ENCODE measurements around the gene TMCO2.
A peak's percentile ranks its signal among the peaks of the same experiment; 100 is the strongest.
"Not testable (repeated sequence)": the region's sequence is repeated elsewhere in the genome, so short reads cannot be mapped to it uniquely, and the experiment has no call there.

Gene TMCO2

GRCh38 chr1:40247655-40248054 lies at the start of gene TMCO2:
Gene TMCO2, plus strand, starts transcription at chr1:40247937. Its CDS starts 57 bp downstream, at chr1:40247994.
- no peak for DNase-seq

DNA sequence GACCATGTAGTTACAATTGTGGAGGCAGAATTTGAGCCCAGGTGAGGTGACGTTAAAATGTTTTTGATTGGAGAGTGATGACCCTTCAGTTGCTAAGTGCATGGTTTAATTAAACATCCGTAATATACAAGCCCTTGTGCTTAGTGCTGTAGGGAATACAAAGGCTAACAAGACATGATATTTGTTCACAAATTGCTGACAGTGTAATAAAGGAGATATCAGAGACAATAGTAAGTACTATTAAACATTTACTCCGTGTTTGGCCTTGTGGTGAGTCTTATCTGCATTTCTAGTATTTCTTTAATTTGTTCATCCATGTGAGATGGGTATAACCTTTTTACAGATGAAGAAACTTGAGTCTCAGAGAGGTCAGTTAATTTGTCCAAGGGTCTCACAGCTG lies 48.6 kb upstream of the TMCO2 start:
- no peak for DNase-seq

DNA sequence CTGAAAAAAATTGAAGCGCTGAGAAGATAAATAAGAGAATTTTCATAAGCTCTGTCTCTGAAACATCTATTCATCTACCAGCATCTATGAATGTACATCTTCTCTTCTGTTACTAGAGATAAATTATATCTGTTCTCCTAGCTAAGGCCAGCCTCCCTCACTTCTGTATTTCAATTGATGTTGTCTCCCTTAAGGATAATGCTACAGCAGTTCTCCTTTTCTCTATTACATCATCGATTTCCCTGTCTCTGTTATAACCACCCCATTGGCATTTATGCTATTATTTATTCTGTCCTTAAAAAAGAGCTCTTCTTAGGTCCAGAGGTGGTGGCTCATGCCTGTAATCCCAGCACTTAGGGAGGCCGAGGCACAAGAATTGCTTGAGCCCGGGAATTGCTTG lies 42.9 kb upstream of the TMCO2 start:
- peak; percentile 21 to 45 for DNase-seq

DNA sequence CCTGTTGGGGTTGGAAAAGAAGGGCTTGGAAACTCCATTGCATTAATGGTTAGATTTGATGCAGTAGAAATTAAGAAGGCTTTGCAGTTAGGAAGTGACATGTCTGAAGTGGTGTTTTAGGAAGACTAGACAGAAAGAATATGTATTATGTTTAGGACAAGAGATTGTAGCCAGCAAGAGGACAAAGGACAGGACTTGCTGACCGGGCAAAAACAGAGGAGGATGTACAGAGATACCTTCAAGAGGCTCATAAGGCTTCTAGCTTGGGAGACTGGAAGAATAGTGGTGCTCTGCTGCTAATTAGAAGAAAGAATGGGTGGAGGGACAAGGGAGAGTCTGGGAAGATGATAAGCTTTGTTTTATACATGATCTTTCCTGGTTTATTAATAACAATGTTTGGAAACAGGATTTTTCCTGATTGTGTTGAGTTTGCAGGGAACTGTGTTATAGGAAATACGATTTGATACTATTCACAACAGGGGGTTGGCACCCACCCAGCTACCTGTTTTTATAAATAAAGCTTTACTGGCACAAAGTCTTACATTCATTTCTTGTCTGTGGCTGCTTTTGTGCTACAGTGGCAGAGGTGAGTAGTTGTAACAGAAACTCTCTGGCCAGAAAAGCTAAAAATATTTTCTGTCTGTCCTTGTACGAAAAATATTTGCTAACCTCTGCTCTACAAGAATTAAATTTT lies 37.1 kb upstream of the TMCO2 start:
- no peak for DNase-seq

DNA sequence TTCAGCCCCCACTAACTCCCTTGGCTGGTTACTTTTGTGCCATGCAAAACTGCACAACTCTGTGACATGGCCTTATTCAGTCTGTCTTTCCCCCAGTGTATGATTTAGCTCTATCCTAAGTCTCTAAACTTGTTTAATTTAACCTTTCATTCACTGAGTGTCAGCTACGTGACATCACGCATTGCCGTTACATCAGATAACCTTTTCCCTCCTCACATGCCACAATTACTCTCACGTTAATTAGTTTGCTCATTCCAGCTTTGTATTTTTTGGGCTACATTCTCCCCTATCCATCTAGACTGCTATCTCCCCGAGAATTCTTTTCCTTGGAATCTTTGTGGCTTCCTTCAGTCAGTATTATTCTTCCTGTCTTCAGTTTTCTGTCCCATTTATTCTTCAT lies 29.4 kb upstream of the TMCO2 start:
- no peak for DNase-seq

GRCh38 chr1:40221471-40221905 lies 26.2 kb upstream of the TMCO2 start:
- not testable (repeated sequence) for DNase-seq

DNA sequence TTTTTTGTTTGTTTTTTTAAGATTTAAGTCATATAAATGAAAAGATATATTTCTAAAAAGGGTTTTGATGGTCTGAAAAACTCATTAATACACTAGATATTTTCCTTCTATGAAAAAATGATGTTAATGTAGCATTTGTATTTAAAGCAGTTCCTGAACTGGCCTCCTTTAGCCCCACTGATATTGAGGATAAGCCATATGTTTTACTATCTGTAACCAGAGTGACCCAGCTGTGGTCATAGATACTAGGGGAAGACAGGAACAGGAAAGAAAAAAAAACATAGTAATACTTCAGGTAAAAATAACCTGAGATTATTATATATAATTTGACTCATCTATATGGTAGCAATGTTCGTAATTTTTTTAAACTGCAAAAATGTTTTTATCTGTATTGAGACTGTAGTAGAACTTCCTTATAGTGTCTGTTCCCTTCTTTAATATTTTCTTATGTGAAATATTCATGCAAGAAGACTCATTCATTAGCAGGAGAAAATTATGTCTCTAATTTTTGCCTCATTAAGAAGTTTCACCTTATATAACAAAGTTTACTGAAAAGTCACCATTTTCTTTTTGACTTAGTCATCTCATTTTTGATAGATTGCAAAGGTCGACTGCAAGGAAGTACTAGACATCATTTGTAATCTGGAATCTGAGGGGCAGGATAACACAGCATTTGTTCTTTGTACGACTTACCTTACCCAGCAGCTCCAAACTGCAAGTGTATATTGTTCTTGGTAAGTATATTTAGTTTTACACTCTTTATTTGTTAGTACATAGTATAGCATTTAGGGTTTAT lies 25.6 kb upstream of the TMCO2 start:
- DNase-seq, result no peak

DNA sequence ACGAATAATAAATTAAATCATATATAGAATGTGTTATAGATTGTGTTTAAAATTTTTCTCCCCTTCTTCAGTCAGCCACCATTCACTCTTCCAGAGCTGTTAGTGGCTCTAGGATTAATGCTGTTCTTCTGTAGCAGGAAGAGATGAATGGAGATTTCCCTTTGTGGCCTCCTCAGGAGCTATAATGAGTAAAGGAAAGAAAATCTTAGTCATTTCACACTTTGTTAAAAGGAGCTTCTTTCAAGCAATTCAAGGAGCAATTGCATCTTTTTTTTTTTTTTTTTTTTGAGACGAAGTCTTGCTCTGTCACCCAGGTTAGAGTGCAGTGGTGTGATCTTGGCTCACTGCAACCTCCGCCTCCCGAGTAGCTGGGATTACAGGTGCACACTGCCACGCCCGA lies 23.7 kb upstream of the TMCO2 start:
- DNase-seq, result no peak

- no peak for DNase-seq
Observed at GRCh38 chr1:40226192-40226591, 21.5 kb upstream of the TMCO2 start.

DNA sequence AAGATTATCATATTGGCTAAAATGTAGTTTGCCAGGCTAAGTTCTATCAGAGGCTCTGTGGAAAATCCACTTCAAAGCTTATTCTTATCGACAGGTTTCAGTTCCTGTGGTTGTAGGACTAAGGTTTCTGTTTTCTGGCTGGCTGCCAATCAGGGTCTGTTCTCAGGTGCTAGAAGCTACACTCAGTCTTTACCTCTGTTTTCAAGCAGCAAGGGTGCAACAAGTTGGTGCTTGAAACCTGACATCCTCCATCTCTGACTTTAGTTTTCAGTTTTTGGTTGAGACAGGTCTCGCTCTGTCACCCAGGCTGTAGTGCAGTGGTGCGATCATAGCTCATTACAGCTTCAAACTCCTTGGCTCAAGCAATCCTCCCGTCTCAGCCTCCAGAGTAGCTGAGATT lies 15.3 kb upstream of the TMCO2 start:
- no peak for DNase-seq

- DNase-seq, result no peak
Observed at GRCh38 chr1:40239626-40240025, 8.1 kb upstream of the TMCO2 start.

DNA sequence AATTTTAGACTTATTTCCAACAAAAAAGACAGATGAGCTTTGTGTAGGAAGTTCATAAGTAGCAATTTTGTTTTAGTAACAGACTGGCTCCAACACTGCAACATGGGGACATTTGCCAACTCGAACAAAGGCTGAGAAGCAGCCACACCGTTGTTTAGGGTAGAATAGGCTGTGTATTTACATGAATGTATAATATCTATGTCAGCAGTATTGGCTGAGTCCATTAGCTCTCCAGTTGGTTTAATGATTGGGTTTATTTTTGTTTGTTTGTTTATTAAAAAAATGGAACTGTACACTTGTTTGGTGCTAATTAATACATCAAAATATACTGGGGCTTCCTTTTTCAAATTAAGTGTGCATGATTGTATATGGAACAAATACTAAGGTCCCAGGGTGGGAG lies 7.3 kb upstream of the TMCO2 start:
- DNase-seq, result no peak

GRCh38 chr1:40241362-40241761 lies 6.4 kb upstream of the TMCO2 start:
- DNase-seq, result peak; percentile 33 to 34

DNA sequence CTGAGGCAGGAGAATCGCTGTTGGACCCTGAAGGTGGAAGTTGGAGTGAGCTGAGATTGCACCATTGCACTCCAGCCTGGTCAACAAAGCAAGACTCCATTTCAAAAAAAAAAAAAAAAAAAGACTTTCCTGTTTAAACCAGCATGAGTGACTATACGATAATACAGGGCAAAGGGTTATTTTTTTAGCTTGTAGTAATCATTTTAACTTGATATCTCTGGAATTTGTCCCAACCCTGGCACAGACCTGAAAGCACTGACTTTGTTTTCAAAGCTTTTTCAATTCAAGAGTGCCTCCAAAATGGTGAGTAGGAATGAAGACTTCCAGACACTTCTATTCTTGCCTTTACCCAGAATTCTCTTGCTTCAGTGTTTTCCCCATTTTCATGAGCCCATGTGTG lies 4.4 kb upstream of the TMCO2 start:
- no peak for DNase-seq

GRCh38 chr1:40244138-40244744 lies 3.5 kb upstream of the TMCO2 start:
- DNase-seq, result no peak

- DNase-seq, result no peak
Observed at GRCh38 chr1:40245686-40246085, 2.1 kb upstream of the TMCO2 start.

DNA sequence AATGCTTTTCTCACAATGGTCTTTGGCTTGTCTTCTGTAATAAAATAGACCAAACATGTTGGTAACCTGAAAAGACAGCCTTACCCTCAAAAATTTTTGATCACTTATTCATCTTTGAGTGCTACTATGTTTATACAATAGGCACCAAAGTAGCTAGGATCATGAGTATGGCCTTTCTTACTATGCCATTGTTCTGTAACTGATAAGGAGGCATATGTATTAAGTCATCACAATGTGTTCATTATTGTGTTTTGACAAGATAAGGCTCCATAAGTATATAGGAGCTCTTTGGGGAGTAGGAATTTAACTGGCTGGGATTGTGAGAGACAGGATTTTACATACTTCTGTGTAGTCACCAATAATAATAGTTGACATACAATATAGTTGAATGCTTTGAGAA lies 675 bp downstream of the TMCO2 start:
- DNase-seq, result no peak

GRCh38 chr1:40251456-40251855 lies 3.7 kb downstream of the TMCO2 start:
- no peak for DNase-seq

DNA sequence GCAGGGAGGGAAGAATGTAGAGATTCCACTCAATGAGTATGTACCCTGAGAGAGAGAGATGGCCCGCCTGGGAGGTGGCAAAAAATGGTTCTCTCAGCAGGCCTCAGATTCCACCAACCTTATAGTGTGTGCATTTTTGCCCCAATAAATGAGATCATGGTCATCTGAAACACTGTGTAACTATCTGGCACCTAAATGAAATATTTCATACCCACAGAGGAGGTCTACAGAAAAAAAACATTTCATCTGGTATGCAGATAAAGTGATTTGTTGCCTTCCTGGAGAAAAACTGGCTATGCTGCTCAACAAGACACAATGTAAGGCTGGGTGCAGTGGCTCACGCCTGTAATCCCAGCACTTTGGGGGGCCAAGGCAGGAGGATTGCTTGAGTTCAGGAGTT lies 4.9 kb downstream of the TMCO2 start:
- no peak for DNase-seq

GRCh38 chr1:40255231-40255630 lies 7.5 kb downstream of the TMCO2 start:
- DNase-seq, result no peak

- no peak for DNase-seq
Observed at GRCh38 chr1:40256401-40257084, 8.8 kb downstream of the TMCO2 start.

DNA sequence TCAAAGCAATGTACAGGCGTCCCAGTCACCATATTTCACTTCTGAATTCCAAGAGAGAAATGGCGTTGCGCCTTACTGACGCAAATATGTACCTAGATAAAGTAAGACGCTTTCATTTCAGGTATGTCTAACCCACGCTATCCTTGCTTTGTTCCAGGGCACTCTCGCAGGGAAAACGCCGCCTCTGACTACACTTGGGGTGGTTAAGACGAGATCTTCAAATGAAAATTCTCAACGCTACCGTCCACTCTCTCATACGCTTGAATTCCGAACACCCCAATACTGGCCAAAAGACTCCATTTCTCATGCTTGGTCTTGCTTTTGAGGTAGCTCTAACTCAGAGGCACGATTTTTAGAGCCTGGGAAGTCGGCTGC lies 9.6 kb downstream of the TMCO2 start:
- DNase-seq, result no peak

DNA sequence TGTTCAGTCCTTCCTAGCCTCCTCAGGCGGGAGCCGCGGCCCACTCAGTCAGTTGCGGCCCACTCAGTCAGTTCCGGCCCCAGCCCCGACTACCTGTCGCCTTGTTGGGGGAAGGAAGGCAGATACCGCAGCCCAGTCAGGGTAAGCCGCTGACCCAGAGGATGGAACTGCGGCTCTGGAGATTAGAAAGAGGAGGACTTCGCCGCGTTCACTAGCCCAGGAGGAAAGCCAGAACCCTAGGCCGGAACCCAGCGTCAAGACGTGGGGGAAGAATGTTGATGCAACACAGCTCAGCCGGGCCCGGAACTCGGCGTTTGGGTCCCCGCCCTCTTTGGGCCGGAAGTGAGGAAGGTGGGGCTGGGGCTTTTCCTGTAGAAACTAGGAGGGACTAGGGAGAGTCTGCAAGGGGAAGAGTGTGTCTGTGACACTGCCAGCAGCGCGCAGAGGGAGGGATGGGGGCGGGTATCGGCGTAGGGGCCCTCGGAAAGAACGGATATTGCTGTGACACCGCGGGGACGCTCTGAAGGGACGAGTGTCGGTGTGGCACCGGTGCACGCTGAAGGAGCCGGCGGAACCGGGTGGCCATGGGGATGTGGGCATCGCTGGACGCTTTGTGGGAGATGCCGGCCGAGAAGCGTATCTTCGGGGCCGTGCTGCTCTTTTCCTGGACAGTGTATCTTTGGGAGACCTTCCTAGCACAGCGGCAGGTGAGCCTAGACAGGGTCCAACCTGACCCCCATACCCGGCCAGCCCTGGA lies 10.1 kb downstream of the TMCO2 start, which contains the start of gene ZMPSTE24:
ZMPSTE24 (plus strand) TSS at position 549 of the 757 bp plus-strand sequence; CDS start at position 585, 36 bp downstream.
- peak; percentile 97 to 98 for DNase-seq

Measured in inflammatory macrophage treated with lipopolysaccharide for 1 hour (primary cell).